Stimulated activated CD4-positive, alpha-beta T cell treated with anti-CD3 and anti-CD28 coated beads, Interleukin-1b, Interleukin-23, amount 100 ng/mL, for 48 hours (primary cell): ENCODE measurements around the gene BNIP3.
"Not testable (repeated sequence)": the region's sequence is repeated elsewhere in the genome, so short reads cannot be mapped to it uniquely, and the experiment has no call there.

Experiments used
- DNase-seq: peaks from one replicate; pipeline ENCODE4 v3.0.0-alpha.2; 2020

Gene BNIP3

DNA sequence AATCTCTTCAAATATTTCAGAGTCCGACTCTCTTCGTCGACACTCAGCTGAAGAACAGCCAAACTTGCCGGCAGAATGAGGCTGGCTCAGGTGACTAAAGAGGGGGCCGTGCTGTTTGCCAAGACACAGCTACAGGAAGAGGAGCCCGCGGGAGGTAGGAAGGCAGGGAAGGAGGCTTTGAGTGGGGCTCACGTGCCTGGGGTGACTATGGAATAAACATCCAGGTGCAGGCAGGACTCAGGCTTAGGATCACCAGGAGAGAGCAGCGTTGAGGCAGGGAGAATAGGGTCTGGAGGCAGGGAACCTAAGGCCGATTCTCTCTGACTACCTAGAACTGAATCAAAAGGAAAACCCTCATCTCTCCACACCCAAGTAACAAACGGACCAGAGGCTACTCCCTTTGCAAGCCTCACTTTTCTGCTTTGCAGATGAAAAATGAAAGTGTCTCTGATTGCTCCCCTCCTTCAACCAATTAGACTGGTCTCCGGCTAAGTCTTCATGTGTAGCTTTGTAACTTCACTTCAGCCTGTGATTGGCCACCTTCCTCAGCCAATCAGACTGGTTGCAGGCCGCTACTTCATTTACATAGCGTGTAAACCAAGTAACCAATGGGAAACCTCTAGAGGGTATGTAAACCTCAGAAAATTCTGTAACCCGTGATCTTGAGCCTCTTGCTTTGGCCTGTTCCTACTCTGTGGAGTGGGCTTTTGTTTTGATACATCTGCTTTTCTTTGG, 19.7 kb upstream of the BNIP3 start:
- DNase-seq = no peak

DNA sequence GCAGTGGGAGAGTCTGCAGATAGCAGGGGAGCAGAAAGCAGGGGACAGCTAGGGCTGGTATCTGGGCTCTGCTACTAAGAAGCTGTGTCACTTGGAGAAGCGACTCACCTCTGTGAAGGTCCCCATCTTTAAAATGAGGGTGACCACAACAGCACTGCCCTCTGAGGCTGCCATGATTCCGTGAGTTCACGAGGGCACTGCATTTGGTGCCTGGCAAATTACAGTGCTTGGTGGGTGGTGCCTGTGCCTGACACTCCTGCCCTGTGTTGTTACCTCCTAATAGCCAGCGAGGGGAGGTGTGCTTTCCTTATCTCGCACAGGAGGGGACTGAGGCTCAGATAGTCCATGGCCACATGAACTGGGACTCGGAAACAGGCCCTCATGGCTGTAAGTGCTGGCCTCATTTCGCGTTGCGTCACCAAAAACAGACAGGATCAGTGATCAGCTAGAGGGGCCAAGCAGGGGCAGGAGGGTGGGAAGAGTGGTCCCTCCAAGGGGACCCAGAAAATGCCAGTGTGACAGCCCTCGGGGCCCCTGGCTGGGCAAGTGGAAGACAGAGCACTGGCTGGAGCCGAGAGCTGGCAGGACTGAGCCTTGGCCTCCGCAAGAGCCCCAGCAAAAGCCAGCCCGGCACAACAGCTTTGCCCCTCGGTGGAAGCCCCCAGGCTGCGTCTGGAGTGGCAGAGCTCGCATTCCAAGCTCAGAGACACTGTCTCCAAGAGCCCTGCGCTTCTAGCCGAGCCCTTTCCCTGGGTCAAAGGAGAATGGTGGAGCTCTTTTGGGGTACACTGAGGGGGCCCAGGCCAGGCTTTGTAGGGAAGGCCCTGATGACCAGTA, 17.3 kb upstream of the BNIP3 start:
- no peak for DNase-seq

DNA sequence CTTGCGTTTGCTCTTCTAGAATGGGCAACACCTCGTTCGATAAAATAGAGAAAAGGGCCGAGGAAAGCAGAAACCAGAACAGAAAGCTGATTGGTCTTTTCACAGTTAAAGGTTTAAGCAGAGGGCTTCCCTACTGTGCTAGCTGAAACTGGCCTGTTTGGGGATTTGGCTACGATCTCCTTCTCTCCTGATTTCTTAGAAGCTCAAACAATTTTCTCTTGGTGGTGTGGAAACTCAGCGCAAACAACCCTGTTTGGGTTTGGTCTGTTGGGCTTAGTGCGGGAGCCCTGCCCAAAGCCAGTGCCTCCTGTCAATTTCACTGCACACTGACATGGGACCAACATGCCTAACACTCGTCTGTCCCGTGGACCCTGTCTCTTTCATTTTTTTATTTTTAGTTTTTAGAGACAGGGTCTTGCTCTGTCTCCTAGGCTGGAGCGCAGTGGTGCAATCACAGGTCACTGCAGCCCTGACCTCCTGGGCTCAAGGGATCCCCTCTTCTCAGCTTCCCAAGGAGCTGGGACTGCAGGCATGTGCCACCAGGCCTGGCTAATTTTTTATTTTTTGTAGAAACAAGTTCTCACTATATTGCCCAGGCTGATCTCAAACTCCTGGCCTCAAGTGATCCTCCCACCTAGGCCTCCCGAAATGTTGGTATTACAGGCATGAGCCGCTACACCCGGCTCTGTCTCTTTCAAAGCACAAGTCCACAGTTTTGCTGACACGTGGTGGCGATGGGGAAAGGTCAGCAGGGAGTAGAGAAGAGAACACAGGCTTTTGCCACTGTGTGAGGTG, 16.5 kb upstream of the BNIP3 start:
- no peak for DNase-seq

DNA sequence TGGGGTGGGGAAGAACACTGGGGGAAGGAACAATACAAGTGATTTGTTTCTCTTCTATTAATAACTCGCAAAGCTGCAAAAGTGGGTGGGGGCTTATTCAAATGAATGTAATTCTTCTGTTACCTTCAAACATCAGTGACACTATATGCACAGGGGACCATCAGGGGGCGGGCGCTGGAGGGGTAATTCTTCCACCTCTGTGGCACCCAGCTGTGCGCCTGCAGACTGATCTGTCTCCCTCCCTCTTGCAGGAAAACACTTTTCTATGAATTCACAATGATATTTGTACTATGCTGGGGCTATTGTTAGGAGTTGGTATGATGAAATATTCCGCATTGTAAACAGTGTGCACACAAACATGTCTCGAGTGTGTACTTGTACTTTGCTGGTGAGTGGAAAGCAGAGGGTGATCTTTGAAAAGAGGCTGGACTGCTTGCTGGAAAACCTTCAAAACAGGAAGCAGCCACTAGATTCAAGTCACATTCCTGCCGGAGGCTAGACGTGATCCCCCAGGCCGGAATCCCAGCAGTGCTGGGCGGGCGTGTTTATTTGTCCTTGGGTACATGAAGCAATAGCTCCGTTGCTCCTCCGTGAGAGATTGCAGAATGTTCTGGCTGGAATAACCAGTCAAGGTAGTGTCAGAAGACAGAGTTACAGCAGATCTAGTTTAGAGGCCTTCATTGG, 15.8 kb upstream of the BNIP3 start:
- no peak for DNase-seq

DNA sequence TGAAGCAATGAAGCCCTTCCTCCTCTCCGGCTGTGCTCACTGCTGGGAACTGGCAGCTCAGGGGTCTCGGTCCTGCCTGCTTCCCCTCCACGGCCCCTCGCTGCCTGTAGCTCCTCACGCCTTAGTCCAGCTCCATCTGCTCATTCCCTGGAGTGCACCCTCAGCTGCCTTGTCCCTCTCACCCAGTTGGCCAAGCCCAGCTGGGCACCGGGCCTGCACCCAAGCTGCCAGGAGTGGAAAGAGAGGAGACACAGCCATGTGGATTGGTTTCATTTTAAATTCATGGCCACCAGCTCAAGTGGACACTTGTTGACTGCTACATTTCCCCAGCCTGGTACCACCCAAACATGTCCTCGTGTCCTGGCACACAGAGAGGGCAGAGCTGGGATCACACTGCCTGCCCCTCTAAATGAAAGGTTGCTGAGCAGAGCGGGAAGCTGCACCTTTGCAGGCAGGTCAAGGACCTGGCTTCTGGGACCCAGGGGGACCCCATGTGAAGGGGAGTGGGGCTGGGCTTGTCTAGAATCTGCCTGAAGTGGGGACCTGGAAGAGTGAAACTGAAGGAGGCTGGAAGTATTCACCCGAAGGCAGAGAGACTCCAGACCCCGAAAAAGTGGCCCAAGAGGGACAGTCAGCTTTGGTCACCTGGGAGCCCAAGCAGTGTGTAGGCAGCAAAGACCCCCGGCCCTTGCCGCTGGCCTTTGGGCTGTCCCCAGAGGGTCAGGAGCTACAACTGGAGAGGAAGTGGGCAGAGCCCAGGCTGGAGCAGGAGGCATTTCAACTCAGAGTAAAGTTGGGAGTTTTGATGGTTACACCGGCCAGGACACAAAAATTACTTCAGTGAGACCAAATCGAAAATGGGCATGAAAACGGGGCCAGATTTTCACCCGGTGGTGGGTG, 15.0 kb upstream of the BNIP3 start:
- DNase-seq = no peak

DNA sequence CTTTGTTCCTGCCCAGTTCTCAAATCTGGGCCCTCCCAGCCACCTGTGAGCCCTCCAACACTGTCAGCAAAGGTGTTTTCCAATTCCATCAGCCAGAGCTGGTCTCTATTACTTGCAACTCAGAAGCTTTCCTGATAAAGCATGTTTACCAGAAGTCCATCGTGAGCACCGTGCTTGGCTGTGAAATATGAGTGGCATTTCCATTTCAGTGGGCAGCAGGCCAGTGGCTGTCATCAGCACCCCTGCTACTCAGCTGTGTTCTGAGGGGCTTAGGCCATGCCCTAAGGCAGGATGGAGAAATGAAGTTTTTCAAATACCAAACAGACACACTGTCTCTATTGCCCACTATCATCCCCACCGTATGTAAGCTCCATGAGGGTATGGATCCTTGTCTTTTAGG, 12.7 kb upstream of the BNIP3 start:
- DNase-seq = no peak

DNA sequence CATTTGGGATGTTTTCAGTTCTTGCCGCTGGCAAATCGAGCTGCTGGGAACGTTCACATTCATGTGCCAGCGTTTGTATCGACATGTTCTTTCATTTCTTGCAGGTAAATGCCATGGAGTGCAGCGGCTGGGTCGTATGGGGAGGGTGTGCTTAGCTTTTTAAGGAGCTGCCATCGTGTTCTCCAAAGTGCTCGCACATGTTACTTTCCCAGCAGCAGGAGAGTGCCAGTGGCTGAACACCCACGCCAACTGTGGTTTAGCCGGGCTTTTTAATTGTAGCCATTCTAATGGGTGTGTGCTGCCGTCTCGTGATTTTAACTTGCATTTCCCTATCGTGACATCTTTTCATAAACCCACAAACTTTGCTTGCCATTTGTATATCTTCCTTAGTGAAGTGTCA, 11.6 kb upstream of the BNIP3 start:
- no peak for DNase-seq

DNA sequence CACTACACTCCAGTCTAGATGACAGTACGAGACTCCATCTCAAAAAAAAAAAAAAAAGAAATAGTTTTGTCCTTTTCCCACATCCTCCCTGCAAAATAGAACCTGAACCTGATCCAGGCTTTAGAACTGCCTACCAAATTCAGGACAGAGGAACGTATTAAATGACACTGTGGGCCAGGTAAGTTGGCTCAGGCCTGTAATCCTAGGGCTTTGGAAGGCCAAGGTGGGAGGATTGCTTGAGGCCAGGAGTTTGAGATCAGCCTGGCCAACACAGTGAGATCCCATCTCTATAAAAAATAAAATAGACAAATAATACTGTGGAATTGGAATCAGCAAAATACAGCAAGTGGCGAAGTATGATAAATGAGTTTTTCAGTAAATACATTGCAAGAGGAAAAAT, 10.0 kb upstream of the BNIP3 start:
- no peak for DNase-seq

DNA sequence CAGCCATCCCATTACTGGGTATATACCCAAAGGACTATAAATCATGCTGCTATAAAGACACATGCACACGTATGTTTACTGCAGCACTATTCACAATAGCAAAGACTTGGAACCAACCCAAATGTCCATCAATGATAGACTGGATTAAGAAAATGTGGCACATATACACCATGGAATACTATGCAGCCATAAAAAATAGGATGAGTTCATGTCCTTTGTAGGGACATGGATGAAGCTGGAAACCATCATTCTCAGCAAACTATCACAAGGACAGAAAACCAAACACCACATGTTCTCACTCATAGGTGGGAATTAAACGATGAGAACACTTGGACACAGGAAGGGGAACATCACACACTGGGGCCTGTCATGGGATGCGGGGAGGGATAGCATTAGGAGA, 6.1 kb upstream of the BNIP3 start:
- not testable (repeated sequence) for DNase-seq

DNA sequence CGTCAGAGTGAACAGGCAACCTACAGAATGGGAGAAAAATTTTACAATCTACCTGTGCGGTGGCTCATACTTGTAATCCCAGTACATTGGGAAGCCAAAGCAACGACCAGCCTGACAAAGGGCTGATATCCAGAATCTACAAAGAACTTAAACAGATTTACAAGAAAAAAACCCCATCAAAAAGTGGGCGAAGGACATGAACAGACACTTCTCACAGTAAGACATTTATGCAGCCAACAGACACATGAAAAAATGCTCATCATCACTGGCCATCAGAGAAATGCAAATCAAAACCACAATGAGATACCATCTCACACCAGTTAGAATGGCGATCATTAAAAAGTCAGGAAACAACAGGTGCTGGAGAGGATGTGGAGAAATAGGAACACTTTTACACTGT, 5.6 kb upstream of the BNIP3 start:
- DNase-seq = not testable (repeated sequence)

DNA sequence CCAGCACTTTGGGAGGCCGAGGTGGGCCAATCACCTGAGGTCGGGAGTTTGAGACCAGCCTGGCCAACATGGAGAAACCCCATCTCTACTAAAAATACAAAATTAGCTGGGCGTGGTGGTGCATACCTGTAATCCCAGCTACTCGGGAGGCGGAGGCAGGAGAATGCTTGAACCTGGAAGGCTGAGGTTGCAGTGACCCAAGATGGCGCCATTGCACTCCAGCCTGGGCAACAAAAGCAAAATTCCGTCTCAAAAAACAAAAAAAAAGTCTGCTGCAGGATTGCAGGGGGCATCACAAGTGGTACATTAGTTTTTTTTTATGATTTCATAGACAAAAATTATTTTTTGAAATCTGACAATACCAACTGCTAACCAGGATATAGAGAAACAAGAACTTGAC, 5.1 kb upstream of the BNIP3 start:
- not testable (repeated sequence) for DNase-seq

DNA sequence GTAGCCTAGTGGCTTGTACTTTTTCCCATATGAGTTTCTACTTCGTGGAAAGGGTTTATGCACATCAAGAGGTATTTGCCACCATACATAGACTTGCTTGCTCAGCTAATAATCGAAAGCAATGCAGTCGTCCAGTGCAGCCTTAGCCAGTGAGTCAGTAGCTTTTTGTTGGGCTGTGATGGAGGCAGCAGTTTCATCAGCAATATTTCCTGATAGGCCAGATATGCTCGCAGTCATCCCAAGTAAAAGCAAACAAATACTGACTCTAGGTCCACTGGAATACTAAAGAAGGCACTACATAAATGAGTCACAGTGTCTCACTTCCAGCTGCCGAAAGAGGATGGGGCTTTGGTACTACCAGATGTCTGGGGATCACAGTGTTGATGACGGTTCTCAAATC, 2.1 kb upstream of the BNIP3 start:
- no peak for DNase-seq

DNA sequence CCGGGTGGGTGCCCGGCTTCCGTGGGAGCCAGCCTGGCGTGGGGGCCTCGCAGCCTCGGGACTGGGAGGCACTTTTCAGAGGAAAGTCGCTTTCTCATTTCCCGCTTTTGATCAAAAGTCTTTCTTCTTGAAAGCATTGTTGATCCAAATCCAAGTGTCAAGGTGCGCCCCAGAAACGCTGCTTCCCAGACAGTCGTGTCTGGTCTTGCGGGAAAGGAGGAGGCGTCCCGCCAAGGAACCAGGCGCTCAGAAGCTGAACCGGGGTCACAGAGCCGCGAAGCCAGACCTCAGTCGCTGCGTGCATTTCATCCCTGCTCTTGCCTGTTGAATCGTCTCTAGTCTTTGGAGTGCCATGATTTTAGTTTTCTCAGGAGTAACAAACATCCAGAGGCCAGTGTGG, 1.1 kb upstream of the BNIP3 start:
- DNase-seq = no peak

DNA sequence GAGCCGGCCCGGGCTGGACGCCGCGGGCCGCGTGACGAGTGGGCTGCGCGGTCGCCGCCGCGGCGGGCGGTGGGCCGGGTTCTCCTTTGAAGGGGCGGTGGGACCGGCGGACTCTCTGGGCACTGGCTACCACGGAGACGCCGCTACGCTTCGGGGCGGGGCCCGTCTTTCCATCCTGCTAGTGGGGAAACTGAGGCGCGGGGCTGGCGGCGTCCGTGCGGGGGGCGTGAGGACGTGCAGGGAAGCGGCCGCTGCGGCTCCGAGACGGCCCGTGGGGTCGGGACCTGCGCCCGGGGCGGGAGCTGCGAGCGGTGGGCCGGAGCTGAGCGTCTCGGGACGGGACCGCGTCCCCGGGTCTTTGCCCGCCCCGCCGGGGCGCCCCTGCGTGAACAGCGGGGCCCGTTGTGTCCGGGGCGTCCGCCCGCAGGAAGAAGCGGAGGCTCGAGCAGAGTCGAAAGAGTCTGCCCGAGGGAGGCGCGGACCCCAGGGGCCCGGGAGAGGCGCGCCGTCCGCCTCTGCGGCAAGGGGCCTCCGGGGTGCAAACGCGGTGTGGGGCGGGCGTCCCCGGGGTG, 548 bp upstream of the BNIP3 start:
- DNase-seq = no peak

DNA sequence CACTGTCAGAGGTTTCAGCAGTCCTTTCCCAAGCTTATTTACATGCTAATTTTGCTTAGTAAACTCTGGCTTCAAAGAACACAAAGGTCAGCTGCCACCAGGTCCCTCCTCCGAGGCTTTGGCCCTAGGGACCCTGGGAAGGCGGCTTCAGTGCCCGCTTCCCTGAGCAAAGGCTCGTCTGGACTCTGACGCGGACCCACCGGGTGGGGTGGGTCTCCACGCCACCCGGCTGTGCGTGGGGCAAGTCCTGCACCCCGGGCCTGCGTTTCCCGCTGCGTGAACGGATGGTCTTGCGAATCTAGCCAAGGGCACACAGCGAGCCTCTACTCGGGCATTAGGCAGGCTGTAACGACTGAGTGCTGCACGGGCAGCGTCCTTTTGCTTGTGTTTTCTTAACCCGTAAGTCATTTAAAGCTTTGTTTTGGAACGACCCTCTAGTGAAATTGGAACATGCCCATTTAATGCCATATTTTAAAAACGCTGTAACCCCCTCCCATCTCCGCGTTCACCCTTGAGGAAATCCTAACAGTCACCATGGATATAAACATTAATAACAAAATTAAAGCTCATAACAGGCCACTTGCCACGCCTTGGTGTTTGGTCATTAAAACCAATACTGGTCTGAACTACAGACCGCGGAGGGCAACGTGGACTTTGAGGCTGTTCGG, 828 bp downstream of the BNIP3 start:
- DNase-seq = no peak

DNA sequence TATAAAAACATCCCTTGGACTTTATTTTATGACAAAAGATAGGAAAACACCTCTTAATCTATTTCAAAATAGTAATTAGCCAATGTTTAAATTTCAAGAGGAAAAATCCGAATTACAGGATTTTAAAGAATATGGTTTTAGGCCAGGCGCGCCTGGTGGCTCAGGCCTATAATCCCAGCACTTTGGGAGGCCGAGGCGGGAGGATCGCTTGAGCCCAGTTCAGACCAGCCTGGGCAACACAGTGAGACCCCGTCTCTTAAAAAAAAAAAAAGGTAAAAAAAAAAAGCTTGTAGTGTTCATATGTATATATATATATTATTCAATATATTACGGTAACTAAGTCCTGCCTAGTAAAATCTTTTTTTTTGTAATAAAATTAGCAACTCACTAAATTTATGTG, 1.4 kb downstream of the BNIP3 start:
- no peak for DNase-seq

DNA sequence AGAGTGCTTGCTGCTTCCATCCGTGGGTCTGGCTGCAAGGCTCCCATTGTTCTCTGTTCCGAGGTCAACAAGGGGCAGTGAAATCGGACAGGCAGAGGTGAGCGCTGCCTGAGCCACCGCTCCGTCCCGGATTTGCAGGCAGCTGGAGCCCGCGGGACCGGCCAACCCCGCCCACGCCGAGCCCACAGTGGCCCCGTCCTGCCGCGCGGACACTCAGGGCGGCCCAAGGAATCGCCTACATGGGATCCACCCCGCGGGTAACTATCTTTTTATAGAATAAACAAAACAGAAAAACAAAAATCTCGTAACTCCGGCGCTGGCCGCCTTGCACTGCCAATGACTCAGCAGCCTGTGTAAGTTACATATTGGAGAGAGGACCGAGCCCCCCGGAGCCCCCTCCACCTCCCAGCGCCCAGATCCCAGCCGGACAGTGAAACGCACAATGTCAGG, 1.9 kb downstream of the BNIP3 start:
- no peak for DNase-seq

DNA sequence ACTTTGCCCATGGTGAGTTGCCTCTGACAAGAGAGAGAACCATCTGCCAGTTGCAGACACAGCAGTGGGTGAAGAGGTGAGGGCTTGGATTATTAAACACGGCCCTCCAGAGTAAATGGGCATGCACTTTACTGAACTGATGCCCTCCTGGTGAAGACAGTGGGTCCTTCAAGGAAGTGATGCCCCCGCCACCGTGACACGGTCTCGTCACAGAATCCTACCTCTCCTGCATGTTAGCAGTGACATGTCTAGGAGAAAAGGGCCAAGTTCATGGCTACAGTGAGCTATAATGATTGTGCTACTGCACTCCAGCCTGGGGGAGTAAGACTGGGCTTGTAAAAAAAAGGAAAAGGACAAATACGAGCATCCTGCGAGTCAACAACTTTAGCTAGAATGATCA, 2.4 kb downstream of the BNIP3 start:
- DNase-seq = no peak

DNA sequence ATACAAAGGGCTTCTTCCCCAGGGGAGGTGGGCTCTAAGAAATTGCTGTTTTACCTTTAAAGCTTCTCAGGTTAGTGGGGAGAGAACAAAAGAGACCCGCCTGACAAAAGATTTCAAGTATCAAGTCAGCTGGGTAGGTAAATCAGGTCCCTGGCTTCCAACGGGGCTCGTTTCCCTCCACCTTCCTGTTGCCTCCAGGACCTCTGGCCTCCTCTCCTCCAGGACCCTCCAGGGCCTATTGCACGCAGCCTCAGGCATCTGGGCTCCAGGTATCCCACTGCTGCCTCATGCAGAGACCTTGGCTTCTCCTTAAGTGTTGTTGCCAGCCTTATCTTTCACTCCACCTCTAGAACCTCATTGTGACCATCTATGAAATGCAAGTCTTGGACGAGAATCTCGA, 2.9 kb downstream of the BNIP3 start:
- DNase-seq = no peak

DNA sequence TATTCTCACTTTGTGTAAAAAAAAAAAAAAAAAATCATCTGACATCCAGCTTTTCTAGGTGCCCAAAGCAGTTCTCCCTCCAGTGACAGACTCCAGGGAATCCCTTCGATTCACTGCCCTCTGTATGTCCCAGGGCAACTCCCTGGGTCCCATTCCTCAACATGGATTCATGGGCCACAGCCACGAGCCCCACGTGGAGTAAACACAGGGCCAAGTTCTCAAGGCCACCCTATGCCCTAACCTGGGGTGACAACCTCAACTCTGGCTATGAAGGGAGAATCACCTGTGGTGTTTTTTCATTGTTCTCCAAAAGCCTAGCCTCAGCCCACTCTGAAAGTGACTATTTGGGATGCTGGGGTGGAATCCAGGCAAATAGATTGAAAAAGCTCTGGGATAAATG, 3.4 kb downstream of the BNIP3 start:
- DNase-seq = no peak
